Activated CD8-positive, alpha-beta T cell treated with anti-CD3 and anti-CD28 coated beads for 36 hours (primary cell): ENCODE measurements around the gene HYAL2. TPM values are rescaled to one million over a fixed set of nuclear protein-coding genes. Genes with fewer than 3 reads are reported as not detected.
"Not testable (repeated sequence)": the region's sequence is repeated elsewhere in the genome, so short reads cannot be mapped to it uniquely, and the experiment has no call there.

ENCODE experiments used
- ATAC-seq: fragments of 200-7000 bp; cut with Tn5 transposase; one replicate; pipeline ENCODE4 v1.10.0; 2021; ENCODE audit warnings: mild to moderate bottlenecking, moderate library complexity
- CTCF ChIA-PET: fragments of 350-600 bp; sonication (Branson Sonifier 250); formaldehyde crosslinking; loops from one replicate; lab custom pipeline; 2021; ENCODE audit warnings: antibody characterized with exemption; lab: Charles Lee
- POLR2A ChIA-PET: fragments of 350-600 bp; sonication (Branson Sonifier 250); formaldehyde crosslinking; loops from one replicate; lab custom pipeline; 2021; ENCODE audit warnings: antibody characterized with exemption; lab: Charles Lee
- DNase-seq: peaks from one replicate; pipeline ENCODE4 v3.0.0-alpha.2; 2020
- H3K27ac Mint-ChIP-seq: one replicate; pipeline ENCODE4 v1.8.0; 2021; ENCODE audit warnings: mild to moderate bottlenecking, mixed read lengths
- H3K27me3 Mint-ChIP-seq: one replicate; pipeline ENCODE4 v1.8.0; 2021; ENCODE audit warnings: mixed read lengths
- H3K36me3 Mint-ChIP-seq: one replicate; pipeline ENCODE4 v1.8.0; 2021; ENCODE audit warnings: low read depth, mixed read lengths
- H3K4me1 Mint-ChIP-seq: one replicate; pipeline ENCODE4 v1.8.0; 2021; ENCODE audit warnings: low read depth, mixed read lengths
- H3K4me3 Mint-ChIP-seq: one replicate; pipeline ENCODE4 v1.8.0; 2021; ENCODE audit warnings: mild to moderate bottlenecking, moderate library complexity, mixed read lengths
- H3K9me3 Mint-ChIP-seq: one replicate; pipeline ENCODE4 v1.8.0; 2021; ENCODE audit warnings: mixed read lengths
- intact Hi-C: fragments of 100-400 bp; cut with micrococcal nuclease; formaldehyde crosslinking; loops from one replicate; pipeline ENCODE4 v1.10.0; 2022
- total RNA-seq, 2 experiments: library from RNA; stranded (reverse); gene quantifications; one replicate each; pipeline ENCODE4 v1.2.3, GENCODE V29; 2021
- TF ChIP-seq, protein P1 (sequence below): fragments of 200-600 bp; IDR thresholded peaks from one replicate; pipeline ENCODE4 v1.8.0; 2022; ENCODE audit warnings: antibody characterized with exemption, mild to moderate bottlenecking

HYAL2 gene
- total RNA-seq, 2 experiments from 2014 or later, result 3.9 to 4.1 TPM

GRCh38 chr3:50288387-50289007 is 34.0 kb downstream of the HYAL2 start:
- ATAC-seq (no peak), DNase-seq (no peak)
- Mint-ChIP-seq H3K9me3 (no peaks in the 10 kb centered on the region), H3K27me3 (no peaks in the 10 kb centered on the region), H3K36me3 (peaks cover 37% of the 10 kb centered on the region), H3K4me1 (peaks cover 14% of the 10 kb centered on the region), H3K4me3 (no peak overlapping the region), H3K27ac (no peak overlapping the region)
- ChIA-PET CTCF (interaction anchor here (1.1 to 3.6 kb wide), 4 partner anchors 13 to 62 kb away, joined by 3 to 13 read pairs (median 6); no protein-coding TSS in a partner anchor), POLR2A (interaction anchor here (1.0 to 8.2 kb wide), 6 partner anchors 8 to 48 kb away, joined by 3 to 98 read pairs (median 4); partner anchors contain the start of gene LSMEM2)
- intact Hi-C loops, result no loop called here
- TF ChIP-seq, protein P1, sequence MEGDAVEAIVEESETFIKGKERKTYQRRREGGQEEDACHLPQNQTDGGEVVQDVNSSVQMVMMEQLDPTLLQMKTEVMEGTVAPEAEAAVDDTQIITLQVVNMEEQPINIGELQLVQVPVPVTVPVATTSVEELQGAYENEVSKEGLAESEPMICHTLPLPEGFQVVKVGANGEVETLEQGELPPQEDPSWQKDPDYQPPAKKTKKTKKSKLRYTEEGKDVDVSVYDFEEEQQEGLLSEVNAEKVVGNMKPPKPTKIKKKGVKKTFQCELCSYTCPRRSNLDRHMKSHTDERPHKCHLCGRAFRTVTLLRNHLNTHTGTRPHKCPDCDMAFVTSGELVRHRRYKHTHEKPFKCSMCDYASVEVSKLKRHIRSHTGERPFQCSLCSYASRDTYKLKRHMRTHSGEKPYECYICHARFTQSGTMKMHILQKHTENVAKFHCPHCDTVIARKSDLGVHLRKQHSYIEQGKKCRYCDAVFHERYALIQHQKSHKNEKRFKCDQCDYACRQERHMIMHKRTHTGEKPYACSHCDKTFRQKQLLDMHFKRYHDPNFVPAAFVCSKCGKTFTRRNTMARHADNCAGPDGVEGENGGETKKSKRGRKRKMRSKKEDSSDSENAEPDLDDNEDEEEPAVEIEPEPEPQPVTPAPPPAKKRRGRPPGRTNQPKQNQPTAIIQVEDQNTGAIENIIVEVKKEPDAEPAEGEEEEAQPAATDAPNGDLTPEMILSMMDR, result no peak

DNA sequence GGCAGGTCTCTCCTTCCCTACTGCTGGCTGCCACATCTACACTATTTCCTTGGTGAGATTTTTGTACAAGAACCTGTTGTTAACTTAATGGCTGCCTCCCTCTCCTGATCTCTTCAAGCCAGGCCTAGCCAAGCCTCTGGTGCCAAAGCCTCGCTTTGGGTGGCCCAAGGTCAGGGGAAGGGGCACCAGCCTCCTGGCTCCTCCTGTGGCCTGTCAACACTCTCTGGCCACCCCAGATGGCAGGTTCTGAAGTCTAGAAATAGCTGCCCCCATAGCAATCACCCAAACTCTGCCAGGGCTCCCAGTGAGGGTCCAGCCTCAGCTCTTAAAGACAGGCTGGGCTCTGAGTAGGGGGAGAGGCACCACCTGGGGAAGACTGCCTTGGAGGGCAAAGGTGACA is 35.3 kb downstream of the HYAL2 start:
- no peak overlapping the region for H3K27ac Mint-ChIP-seq
- no peaks in the 10 kb centered on the region for H3K9me3 Mint-ChIP-seq
- ChIA-PET POLR2A (interaction anchor here (1.0 to 8.2 kb wide), 4 partner anchors 9 to 19 kb away, joined by 3 to 98 read pairs (median 6); partner anchors contain the start of gene LSMEM2), CTCF (interaction anchor here (1.3 to 3.6 kb wide), 3 partner anchors 12 to 40 kb away, joined by 3 to 13 read pairs (median 7); no protein-coding TSS in a partner anchor)
- no peak overlapping the region for H3K4me3 Mint-ChIP-seq
- peaks cover 8% of the 10 kb centered on the region for H3K4me1 Mint-ChIP-seq
- intact Hi-C loops, result no loop called here
- no peak for DNase-seq
- TF ChIP-seq, protein P1, result no peak
- H3K27me3 Mint-ChIP-seq, result no peaks in the 10 kb centered on the region
- no peak for ATAC-seq
- peaks cover 37% of the 10 kb centered on the region for H3K36me3 Mint-ChIP-seq

DNA sequence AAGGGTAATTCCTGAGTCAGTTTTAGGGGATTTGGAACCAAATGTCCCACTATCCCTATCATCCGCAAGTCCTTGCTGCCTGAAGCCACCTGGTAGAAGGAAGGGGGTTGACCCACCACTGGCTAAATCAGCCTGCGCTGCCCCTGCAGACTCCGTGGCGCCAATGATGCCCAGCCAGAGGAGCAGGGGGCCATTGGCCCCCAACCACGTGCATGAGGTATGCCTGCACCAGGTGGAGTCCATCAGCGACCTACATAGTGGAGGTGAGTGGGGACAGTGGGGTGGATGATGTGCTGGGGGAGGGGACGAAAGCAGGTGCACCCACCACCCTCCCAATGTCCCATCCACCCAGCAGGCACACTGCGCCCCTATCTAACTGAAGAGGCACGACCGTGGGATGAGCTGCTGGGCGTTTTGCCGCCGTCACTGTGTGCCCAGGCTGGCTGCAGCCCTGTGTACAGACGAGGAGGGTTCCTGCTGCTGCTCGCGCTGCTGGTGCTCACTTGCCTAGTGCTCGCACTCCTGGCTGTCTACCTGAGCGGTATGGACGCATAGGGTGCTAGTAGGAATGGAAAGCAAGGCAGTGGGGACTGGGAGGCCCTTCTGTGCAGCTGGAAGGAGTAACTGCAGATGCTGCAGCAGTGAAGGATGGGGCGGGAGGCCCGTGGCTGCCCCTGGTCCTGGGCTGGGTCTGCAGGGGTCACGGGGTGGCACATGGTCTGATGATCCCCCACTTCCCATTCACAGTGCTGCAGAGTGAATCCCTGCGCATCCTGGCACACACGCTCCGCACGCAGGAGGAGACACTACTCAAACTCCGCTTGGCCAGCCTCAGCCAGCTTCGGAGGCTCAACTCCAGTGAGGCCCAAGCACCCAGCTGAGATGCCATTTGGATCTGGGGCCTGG is 36.0 kb downstream of the HYAL2 start:
- DNase-seq (no peak), ATAC-seq (no peak)
- intact Hi-C loops, result no loop called here
- CTCF ChIA-PET, result interaction anchor here (1.3 to 3.6 kb wide), 3 partner anchors 12 to 40 kb away, joined by 3 to 13 read pairs (median 7); no protein-coding TSS in a partner anchor
- TF ChIP-seq, protein P1, result no peak
- no peak overlapping the region for H3K4me3 Mint-ChIP-seq
- peaks cover 37% of the 10 kb centered on the region for H3K36me3 Mint-ChIP-seq
- H3K4me1 Mint-ChIP-seq, result peaks cover 8% of the 10 kb centered on the region
- H3K27ac Mint-ChIP-seq, result no peak overlapping the region
- H3K9me3 Mint-ChIP-seq, result no peaks in the 10 kb centered on the region
- no peaks in the 10 kb centered on the region for H3K27me3 Mint-ChIP-seq
- POLR2A ChIA-PET, result interaction anchor here (0.8 to 8.2 kb wide), 2 partner anchors 8 to 52 kb away, joined by 4 to 98 read pairs; partner anchors contain the start of gene LSMEM2

DNA sequence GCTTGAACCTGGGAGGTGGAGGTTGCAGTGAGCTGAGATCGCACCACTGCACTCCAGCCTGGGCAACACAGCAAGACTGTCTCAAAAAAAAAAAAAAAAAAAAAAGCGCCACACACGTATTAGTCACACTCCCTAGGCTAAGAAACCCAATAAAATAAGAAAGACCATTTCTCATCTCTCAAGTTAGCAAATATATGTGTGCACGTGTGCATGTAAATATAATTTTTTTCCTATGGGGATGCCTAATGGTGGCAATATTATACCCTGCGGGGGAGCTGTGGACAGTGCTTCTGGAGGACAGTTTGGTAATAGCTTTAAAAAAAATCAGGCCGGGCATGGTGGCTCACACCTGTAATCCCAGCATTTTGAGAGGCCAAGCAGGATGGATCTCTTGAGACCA is 38.4 kb downstream of the HYAL2 start:
- H3K27ac Mint-ChIP-seq, H3K4me3 Mint-ChIP-seq, H3K4me1 Mint-ChIP-seq, ATAC-seq, H3K27me3 Mint-ChIP-seq, DNase-seq, H3K9me3 Mint-ChIP-seq, intact Hi-C loops: not testable (repeated sequence)
- POLR2A ChIA-PET, result interaction anchor here (0.8 to 1.8 kb wide), 6 partner anchors 8 to 53 kb away, joined by 3 to 9 read pairs (median 4); partner anchors contain the start of genes IFRD2 and TUSC2
- CTCF ChIA-PET, result interaction anchor here (1.0 to 1.8 kb wide), 3 partner anchors 9 to 32 kb away, joined by 3 to 8 read pairs (median 5); no protein-coding TSS in a partner anchor
- peaks cover 18% of the 10 kb centered on the region for H3K36me3 Mint-ChIP-seq
